Measurements from ENCODE around the gene GNL2. TPM values are rescaled to one million over a fixed set of nuclear protein-coding genes. Genes with fewer than 3 reads are reported as not detected.
"Not testable (repeated sequence)": the region's sequence is repeated elsewhere in the genome, so short reads cannot be mapped to it uniquely, and the experiment has no call there.

Gene GNL2

DNA sequence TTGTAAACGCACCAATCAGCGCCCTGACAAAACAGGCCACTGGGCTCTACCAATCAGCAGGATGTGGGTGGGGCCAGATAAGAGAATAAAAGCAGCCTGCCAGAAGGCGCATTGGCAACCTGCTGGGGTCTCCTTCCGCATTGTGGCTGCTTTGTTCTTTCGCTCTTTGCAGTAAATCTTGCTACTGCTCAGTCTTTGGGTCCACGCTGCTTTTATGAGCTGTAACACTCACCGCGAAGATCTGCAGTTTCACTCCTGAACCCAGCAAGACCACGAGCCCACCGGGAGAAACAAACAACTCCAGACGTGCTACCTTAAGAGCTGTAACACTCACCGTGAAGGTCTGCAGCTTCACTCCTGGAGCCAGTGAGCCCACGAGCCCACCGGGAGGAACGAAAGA lies 76.8 kb downstream of the GNL2 start:
- not testable (repeated sequence) for H3K4me1 ChIP-seq (ENCODE audit: control insufficient read depth, insufficient read depth, low read depth, low read length); H3K18ac ChIP-seq (ENCODE audit: low read depth in 1 of 2, low read length in 2 of 2); H3K4ac ChIP-seq (ENCODE audit: low read depth in 1 of 2, low read length in 2 of 2); H3K79me1 ChIP-seq (replicated peaks; ENCODE audit: low read length, poor library complexity, severe bottlenecking); DNase-seq; H3K27ac ChIP-seq (ENCODE audit: low read length, poor library complexity, severe bottlenecking); H3K14ac ChIP-seq (ENCODE audit: low read length in 2 of 2); H3K4me2 ChIP-seq (ENCODE audit: low read length, poor library complexity, severe bottlenecking); H3K36me3 ChIP-seq (ENCODE audit: control insufficient read depth in 1 of 2, insufficient read depth in 2 of 2, low read depth in 1 of 2, low read length in 2 of 2); H3K4me3 ChIP-seq (ENCODE audit: insufficient read depth in 1 of 2, low read depth in 1 of 2, low read length in 2 of 2); H2BK120ac ChIP-seq (ENCODE audit: low read depth, low read length); H4K8ac ChIP-seq (ENCODE audit: low read length); H2BK5ac ChIP-seq (ENCODE audit: low read depth, low read length, poor library complexity, severe bottlenecking); H3K9me3 ChIP-seq (ENCODE audit: control insufficient read depth, low read length); H2BK15ac ChIP-seq (ENCODE audit: low read depth, poor library complexity, severe bottlenecking); H3K9ac ChIP-seq (ENCODE audit: low read length); H3K27me3 ChIP-seq (ENCODE audit: control insufficient read depth in 1 of 2, insufficient read depth in 1 of 2, low read length in 2 of 2); H4K91ac ChIP-seq (ENCODE audit: low read length); H2AFZ ChIP-seq (ENCODE audit: low read depth, low read length); H2BK12ac ChIP-seq (ENCODE audit: low read length in 2 of 2); H3K23ac ChIP-seq (ENCODE audit: low read length in 2 of 2); H2AK5ac ChIP-seq (ENCODE audit: low read length, severe bottlenecking)
- WGBS: 75% methylated on average over 15 of the region's 15 CpGs

GRCh38 chr1:37518241-37518640 lies 77.5 kb downstream of the GNL2 start:
- H3K27me3 ChIP-seq (ENCODE audit: control insufficient read depth in 1 of 2, insufficient read depth in 1 of 2, low read length in 2 of 2); H3K23ac ChIP-seq (ENCODE audit: low read length in 2 of 2); H2AK5ac ChIP-seq (ENCODE audit: low read length, severe bottlenecking); H3K4me3 ChIP-seq (ENCODE audit: insufficient read depth in 1 of 2, low read depth in 1 of 2, low read length in 2 of 2); H3K79me1 ChIP-seq (replicated peaks; ENCODE audit: low read length, poor library complexity, severe bottlenecking); H3K4me1 ChIP-seq (ENCODE audit: control insufficient read depth, insufficient read depth, low read depth, low read length); H3K9me3 ChIP-seq (ENCODE audit: control insufficient read depth, low read length); H3K14ac ChIP-seq (ENCODE audit: low read length in 2 of 2); H3K27ac ChIP-seq (ENCODE audit: low read length, poor library complexity, severe bottlenecking); H2AFZ ChIP-seq (ENCODE audit: low read depth, low read length); H2BK120ac ChIP-seq (ENCODE audit: low read depth, low read length); H2BK5ac ChIP-seq (ENCODE audit: low read depth, low read length, poor library complexity, severe bottlenecking); H3K18ac ChIP-seq (ENCODE audit: low read depth in 1 of 2, low read length in 2 of 2); H2BK15ac ChIP-seq (ENCODE audit: low read depth, poor library complexity, severe bottlenecking); DNase-seq; H3K9ac ChIP-seq (ENCODE audit: low read length); H4K91ac ChIP-seq (ENCODE audit: low read length); H3K4me2 ChIP-seq (ENCODE audit: low read length, poor library complexity, severe bottlenecking); H3K36me3 ChIP-seq (ENCODE audit: control insufficient read depth in 1 of 2, insufficient read depth in 2 of 2, low read depth in 1 of 2, low read length in 2 of 2); H3K4ac ChIP-seq (ENCODE audit: low read depth in 1 of 2, low read length in 2 of 2); H4K8ac ChIP-seq (ENCODE audit: low read length); H2BK12ac ChIP-seq (ENCODE audit: low read length in 2 of 2): not testable (repeated sequence)
- no CpG with 5 or more reads among the region's 31 CpGs for WGBS

DNA sequence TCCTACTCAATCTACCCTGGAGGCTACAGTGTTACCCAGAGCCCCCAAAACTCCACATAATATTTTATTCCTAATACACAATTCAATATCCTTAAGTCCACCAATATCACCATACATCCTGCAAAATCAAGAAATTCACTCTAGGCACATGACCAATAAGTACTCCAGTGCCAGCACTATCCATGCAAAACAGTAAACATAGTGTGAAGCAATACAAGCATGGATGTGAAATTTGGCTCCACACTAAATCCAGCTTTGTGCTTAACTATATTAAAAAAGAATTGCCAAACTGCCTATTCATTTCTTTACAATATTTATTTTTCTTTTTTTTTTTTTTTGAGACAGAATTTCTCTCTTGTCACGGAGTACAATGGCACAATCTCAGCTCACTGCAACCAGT lies 78.2 kb downstream of the GNL2 start:
- Histone ChIP-seq H3K18ac (ENCODE audit: low read depth in 1 of 2, low read length in 2 of 2) (no peak overlapping the region), H3K4me1 (ENCODE audit: control insufficient read depth, insufficient read depth, low read depth, low read length) (peaks cover 3% of the 10 kb centered on the region), H2BK5ac (ENCODE audit: low read depth, low read length, poor library complexity, severe bottlenecking) (no peak overlapping the region), H3K9ac (ENCODE audit: low read length) (no peak overlapping the region), H2AK5ac (ENCODE audit: low read length, severe bottlenecking) (no peak overlapping the region), H3K4ac (ENCODE audit: low read depth in 1 of 2, low read length in 2 of 2) (no peak overlapping the region), H2BK120ac (ENCODE audit: low read depth, low read length) (no peak overlapping the region), H3K4me3 (ENCODE audit: insufficient read depth in 1 of 2, low read depth in 1 of 2, low read length in 2 of 2) (no peak overlapping the region), H2BK12ac (ENCODE audit: low read length in 2 of 2) (no peak overlapping the region), H3K4me2 (ENCODE audit: low read length, poor library complexity, severe bottlenecking) (no peak overlapping the region), H2AFZ (ENCODE audit: low read depth, low read length) (no peak overlapping the region), H3K79me1 (replicated peaks; ENCODE audit: low read length, poor library complexity, severe bottlenecking) (peaks cover 5% of the 10 kb centered on the region), H3K14ac (ENCODE audit: low read length in 2 of 2) (no peak overlapping the region), H3K9me3 (ENCODE audit: control insufficient read depth, low read length) (no peaks in the 10 kb centered on the region), H3K36me3 (ENCODE audit: control insufficient read depth in 1 of 2, insufficient read depth in 2 of 2, low read depth in 1 of 2, low read length in 2 of 2) (peaks cover 2 to 6% of the 10 kb centered on the region in 2 experiments), H3K27me3 (ENCODE audit: control insufficient read depth in 1 of 2, insufficient read depth in 1 of 2, low read length in 2 of 2) (no peaks in the 10 kb centered on the region), H4K91ac (ENCODE audit: low read length) (no peak overlapping the region), H4K8ac (ENCODE audit: low read length) (no peak overlapping the region), H3K27ac (ENCODE audit: low read length, poor library complexity, severe bottlenecking) (no peak overlapping the region), H3K23ac (ENCODE audit: low read length in 2 of 2) (no peak overlapping the region), H2BK15ac (ENCODE audit: low read depth, poor library complexity, severe bottlenecking) (no peak overlapping the region)
- 97% methylated on average over 1 of the region's 1 CpG for WGBS
- DNase-seq: no peak

Small RNA genes within 50 kb of the gene (small RNA-seq; reads per million reads assigned to genes)
- not detected for gene AL034379.1 (ENCODE audit: low read depth)
